22Rv1 (cell line): ENCODE results near the gene LY86.

Experiments used
- CTCF ChIP-seq: fragments of 450-650 bp; IDR thresholded peaks from 2 replicates; pipeline ENCODE4 v1.5.1; 2017; ENCODE audit warnings: mild to moderate bottlenecking
- ZFX ChIP-seq: fragments of 450-650 bp; IDR thresholded peaks from 2 replicates; pipeline ENCODE4 v1.6.1; 2017; ENCODE audit warnings: antibody characterized with exemption, borderline replicate concordance

- TF ChIP-seq CTCF (no peak), ZFX (no peak)
Measured at GRCh38 chr6:6597682-6598081, 9.2 kb downstream of the LY86 start.
